HK-2 (cell line): ENCODE results near the gene GTF2IRD1.
"Not testable (repeated sequence)": the region's sequence is repeated elsewhere in the genome, so short reads cannot be mapped to it uniquely, and the experiment has no call there.

Source experiments
- DNase-seq: peaks from one replicate; pipeline ENCODE4 v3.0.0-alpha.2; 2018; ENCODE audit not compliant: unreplicated experiment

GTF2IRD1 gene

DNA sequence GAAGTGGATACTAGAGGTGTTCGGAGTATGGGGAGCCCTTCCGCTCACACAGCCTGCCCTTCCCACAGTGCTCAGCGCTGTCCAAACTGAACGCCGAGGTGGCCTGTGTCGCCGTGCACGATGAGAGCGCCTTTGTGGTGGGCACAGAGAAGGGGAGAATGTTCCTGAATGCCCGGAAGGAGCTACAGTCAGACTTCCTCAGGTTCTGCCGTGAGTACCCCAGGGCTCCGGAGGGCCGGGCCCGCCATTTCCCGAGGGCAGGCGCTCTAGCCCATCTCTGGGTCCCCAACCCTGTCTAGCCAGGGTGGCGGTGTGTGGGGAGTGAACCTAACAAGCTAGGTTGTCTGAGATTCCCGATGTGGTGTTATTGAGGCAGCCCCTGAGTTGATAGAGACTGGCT is 59.1 kb downstream of the GTF2IRD1 start:
- no peak for DNase-seq

DNA sequence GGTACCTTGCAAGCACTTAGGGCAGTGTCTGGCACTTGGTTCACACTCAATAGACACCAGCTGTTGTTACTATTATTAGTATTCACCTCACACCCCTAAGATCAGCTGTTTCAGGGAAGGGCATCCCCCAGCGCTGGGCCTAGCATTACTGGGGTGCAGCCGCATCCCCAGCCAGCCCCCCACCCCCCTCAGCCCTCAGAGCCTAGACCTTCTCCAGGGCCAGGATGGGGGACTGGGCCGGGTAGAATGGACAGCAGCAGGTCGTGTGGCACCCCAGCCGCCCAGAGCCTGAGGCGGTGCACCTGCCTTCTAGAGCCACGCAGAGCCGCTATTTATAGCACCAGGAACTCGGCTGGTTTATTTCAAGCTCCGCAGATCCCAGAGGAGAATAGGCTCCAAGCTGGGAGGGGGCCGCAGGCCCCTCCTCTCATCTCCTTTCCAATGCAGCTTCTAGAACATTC is 60.5 kb downstream of the GTF2IRD1 start:
- no peak for DNase-seq

DNA sequence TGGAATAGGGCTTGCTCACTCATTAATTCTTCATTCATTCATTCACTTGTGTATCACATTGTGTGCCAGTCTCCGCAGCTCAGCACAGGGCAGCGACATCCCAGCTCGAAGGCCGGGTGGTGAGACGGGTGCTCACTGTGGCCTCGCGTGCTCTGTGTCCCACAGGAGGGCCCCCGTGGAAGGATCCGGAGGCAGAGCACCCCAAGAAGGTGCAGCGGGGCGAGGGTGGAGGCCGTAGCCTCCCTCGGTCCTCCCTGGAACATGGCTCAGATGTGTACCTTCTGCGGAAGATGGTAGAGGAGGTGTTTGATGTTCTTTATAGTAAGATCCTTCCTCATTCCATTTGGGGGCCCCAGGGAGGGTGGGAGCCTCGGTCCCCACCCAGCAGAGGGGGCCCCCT is 61.6 kb downstream of the GTF2IRD1 start:
- no peak for DNase-seq

DNA sequence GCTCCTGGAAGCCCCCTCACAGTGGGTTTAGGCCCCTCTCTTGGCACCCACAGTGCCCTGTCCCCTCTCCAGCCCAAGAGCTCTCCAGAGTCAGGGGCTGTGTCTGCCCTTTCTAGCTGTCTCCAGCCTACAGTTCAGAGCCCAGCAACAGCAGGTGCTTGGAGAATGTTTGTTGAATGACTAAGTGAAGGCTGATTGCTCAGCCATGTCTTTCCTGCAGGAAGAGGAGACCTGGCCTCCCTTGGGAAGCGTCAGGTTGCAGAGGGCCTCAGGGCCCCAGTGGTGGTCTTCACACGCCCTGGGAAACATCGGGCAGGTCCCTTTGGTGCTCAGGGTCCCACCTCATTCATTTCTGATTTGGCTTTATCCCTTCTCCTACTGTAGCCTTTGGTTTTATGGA is 62.5 kb downstream of the GTF2IRD1 start:
- DNase-seq, result no peak

DNA sequence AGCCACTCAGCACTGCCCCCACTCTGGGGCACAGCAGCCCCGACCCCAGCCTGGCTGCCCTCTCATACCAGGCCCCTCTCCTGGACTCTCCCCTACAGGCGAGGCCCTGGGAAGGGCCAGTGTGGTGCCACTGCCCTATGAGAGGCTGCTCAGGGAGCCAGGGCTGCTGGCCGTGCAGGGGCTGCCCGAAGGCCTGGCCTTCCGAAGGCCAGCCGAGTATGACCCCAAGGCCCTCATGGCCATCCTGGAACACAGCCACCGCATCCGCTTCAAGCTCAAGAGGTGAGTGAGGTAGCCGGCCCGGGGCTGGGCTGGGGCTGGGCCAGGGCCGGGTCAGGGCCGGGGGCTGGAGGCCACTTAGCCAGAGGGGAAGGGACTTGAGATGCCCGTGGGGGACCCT is 64.3 kb downstream of the GTF2IRD1 start:
- DNase-seq, result no peak

DNA sequence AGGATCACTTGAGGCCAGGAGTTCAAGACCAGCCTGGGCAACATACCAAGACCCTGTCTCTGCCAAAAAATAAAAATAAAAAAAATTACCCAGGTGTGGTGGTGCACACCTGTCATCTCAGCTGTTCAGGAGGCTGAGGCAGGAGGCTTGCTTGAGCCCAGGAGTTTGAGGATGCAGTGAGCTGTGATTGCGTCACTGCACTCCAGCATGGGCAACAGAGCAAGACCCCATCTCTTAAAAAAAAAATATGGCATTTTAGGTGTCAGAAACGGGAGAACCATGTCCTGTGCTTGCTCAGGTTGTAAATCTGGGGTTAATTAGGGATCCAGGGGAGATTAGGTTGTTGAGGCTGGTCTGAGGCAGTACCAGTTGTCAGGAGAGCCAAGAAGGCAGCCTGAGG is 64.9 kb downstream of the GTF2IRD1 start:
- no peak for DNase-seq

DNA sequence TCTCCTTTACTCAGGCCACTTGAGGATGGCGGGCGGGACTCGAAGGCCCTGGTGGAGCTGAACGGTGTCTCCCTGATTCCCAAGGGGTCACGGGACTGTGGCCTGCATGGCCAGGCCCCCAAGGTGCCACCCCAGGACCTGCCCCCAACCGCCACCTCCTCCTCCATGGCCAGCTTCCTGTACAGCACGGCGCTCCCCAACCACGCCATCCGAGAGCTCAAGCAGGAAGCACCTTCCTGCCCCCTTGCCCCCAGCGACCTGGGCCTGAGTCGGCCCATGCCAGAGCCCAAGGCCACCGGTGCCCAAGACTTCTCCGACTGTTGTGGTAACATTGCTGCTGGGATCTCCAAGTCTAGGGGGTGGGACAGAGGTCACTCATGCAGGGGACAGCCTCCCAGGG is 65.7 kb downstream of the GTF2IRD1 start:
- no peak for DNase-seq

DNA sequence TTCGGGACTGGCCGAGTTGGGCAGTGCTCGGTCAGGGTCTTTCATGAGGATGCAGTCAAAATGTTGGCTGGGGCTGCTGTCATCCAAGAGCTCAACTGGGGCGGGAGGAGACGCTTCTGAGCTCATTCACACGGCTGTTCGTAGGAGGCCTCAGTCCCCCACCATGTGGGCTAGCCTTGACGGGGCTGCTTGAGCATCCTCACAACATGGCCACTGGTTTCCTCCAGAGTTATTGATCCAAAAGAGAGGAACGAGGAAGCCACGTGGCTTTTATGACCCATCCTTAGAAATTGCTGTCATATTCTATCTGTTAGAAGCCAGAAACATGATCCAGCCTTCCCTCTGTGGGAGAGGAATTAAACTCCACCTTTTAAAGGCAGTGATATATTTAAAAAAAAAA is 68.1 kb downstream of the GTF2IRD1 start:
- DNase-seq, result no peak

DNA sequence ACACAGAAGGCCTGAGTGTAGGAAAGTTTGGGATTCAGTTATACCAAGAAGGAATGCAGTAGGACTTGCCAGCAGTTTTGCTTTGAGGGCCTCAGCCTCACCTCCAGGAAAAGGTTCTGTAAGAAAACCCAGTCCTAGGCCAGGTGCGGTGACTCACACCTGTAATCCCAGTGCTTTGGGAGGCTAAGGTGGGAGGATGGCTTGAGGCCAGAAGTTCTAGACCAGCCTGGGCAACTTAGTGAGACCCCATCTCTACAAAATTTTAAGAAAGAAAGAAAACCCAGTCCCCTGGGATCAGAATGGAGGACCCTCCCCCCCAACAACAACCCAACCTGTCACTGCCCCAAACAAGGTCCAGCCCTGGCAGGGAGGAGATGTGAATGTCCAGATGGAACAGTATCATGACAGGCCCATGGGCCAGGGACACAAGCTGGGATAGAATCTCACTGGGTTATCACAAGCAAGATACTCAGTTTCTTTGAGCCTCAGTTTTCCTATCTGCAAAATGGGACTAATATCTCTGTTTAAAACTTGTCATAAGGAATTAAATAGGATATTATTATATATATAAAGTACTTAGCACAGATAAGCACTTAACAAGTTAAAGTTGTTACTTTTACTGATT is 68.7 kb downstream of the GTF2IRD1 start:
- no peak for DNase-seq

DNA sequence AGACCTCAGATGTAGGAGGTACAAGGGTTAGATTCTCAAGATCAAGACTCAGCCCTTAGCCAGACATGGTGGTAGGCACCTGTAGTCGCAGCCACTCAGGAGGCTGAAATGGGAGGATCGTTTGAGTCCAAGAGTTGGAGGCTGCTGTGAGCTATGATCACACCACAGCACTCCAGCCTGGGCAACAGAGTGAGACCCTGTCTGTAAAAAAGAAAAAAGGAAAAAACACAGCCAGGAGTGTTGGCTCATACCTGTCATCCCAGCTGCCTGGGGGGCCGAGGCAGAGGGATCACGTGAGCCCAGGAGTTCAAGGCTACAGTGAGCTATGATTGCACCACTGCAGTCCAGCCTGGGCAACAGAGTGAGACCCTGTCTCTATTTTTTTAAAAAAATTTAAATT is 69.3 kb downstream of the GTF2IRD1 start:
- DNase-seq, result no peak

DNA sequence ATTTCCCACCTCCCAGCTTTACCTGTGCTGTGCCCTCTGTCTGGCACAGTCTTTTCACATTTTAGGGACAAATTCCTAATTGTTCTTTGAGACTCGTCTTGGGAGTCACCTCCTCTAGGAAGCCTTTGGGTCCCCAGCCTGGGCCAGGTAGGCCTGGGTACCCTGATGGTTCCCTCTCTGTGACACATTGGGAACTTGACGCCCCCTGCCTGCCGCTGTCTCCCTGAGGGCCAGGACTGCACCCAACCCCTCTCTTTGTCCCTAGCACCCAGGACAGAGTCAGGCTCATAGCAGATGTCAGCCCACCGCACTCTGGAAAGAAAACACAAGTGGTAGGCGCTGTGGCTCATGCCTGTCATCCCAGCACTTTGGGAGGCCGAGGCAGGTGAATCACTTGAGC is 71.4 kb downstream of the GTF2IRD1 start:
- DNase-seq, result no peak

DNA sequence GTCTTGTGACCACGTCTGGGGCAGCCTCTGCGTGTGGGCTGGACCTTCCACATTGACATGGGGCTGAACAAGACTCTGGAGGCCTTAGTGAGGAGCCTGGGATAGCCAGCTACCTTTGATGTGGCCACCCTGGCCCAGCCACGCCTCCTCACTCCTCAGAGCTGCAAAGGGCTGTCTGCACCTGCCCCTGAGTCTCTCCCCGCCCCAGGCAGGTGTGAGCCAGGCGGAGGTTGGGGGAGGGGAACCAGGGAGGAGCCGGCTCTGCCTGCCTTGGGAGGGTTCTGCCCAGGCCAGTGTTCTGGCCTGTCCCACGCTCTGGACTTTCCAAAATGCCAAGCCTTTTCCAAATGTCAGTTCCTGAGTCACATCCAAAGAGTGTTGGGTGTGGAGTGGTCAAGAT is 72.2 kb downstream of the GTF2IRD1 start:
- DNase-seq, result no peak

DNA sequence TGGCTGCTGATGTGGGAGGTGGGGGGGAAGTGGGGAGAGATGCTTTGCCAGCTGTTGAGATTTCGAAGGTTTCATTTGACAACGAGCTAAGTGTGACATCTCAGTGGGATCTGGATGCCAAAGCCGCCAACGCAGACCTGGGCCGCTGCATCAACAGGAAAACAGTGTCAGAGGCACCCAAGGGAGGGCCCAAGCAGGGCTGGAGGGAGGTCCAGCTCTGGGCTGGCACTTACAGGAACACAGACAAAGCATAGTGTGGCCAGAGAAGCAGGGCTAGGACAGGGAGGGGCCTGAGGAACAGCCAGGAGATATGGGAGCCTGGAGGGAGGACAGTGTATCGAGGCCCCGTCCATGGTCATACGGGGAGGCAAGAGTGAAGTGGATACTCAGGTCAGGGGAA is 73.1 kb downstream of the GTF2IRD1 start:
- no peak for DNase-seq

DNA sequence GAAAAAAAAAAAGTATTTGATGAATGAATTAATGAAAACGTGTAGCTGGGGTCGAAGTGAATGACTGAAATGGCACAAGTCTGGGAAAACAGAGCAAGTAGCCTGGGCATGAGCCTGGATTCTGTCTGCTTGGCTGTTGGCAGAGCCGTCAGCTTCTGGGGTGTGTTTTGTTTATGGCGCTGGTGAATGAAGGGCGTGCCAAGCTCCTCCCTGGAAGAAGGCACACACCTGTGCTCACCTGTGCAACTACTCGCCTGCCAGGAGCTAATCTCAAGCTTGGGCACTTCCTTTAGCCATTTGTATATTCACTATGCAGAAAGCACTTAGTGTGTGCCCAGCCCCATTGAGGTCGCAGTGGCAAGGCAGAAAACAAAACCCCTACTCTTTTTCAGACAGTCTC is 74.1 kb downstream of the GTF2IRD1 start:
- DNase-seq, result no peak

DNA sequence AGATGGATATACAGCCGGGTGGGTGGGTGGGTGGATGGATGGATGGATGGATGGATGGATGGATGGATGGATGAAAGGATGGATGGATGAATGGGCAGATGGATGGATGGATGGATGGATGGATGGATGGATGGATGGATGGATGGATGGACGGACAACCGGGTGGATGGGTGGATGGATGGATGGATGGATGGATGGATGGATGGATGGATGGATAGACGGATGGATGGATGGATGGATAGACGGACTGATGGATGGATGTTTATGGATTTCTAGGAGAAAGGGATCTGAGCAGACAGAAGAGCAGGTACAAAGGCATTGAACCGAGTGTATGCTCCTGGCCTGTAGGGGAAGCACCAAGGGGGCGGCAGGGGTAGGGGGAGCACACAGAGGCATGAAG is 75.1 kb downstream of the GTF2IRD1 start:
- not testable (repeated sequence) for DNase-seq

DNA sequence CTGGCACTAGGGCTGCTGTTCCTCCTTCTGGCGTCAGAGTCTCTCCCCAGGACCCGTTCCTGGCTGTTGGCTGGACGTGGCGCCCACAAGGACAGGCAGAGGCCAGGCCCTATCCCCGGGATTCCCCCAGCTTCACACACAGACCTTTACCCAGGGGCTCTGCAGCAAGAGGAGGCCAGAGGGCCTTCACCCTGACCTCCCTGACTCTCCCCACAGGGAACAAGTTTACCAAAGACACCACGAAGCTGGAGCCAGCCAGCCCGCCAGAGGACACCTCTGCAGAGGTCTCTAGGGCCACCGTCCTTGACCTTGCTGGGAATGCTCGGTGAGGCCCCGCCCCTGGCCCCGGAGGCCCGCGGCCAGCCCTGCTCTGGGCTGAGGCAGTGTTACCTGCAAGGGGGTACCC is 82.2 kb downstream of the GTF2IRD1 start:
- DNase-seq, result no peak

DNA sequence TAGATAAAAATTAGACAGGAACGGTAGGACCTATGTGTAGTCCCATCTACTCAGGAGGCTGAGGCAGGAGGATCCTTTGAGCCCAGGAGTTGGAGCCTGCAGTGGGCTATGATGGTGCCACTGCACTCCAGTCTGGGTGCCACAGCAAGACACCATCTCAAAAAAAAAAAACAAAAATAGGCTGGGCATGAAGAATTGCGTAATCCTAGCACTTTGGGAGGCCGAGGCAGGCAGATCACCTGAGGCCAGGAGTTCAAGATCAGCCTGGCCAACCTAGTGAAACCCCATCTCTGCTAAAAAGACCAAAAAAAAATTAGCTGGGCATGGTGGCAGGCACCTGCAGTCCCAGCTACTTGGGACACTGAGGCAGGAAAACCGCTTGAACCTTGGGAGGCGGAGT is 88.2 kb downstream of the GTF2IRD1 start:
- DNase-seq, result not testable (repeated sequence)

DNA sequence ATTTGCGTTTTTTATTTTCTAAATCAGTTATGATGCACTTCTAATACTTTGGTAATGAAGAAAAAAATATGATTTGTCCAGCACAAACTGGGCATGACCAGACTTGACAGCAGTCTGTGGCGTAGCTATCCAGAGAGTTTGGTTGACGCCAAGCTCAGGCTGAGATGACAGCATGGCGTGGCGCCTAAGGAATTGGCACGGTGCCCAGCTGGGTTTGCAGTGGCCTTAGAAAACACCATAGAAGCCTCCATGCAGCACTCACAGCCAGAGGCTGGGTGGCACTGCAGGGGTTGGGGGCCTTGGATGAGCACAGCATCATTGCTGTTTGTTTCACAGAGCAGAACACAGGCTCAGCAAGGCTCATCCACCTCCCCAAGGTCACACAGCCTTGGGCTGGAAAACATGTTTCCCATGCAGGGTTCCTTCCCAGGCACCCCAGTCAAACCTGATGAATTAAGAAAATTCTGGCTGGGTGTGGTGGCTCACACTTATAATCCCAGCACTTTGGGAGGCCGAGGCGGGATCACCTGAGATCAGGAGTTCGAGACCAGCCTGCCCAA is 88.9 kb downstream of the GTF2IRD1 start:
- DNase-seq, result no peak

DNA sequence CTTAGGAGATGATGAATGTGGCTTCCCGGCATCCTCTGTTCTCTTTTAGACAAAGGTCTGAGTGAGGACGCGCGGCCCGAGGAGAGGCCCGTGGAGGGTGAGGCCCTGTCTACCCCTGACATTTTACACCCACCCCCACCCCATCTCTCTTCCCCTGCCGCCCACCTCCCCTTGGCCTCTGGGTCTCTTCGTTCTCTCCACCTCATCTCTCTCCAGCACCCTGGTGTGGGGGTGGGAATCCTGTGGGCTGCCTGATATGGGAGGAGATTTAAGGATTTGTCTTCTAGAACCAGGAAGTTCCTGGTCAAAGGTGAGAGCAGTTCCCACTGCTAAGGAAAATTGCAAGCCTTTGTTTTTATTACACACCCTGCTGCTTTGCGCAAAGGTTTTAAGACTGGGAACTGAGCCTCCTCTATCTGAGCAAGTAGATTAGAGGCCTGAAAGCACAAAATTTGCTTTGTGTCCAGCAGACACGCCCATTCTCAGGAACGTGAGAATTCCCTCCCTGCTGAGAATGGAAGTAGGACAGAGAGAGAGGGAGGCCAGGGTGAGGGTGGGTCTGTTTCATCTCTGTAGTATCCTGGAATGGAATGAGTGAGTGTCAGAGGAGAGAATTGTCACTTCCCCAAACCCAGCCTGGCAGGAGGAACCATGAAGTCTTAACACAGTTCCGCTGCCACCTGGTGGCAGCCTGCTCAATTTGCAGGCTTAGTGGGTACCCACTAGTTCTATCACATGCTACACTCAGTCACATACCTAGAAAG is 91.2 kb downstream of the GTF2IRD1 start:
- DNase-seq, result peak; percentile 62

DNA sequence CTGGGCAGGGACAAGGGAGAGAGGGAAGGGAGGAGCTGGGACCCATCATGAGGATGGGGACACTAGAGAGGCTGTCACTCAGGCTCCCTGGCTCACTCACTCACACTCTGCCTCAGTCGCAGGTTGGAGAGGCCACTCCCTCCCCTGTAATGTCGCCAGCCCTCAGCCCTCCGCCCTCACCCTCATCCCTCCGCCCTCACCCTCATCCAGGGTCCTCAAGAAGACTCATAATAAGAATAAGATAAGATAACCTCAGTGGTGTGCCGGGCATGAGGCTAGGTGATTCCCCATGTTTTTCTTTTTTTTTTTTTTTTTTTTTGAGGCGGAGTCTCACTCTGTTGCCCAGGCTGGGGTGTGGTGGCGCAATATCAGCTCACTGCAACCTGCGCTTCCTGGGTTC is 92.2 kb downstream of the GTF2IRD1 start:
- DNase-seq, result no peak

DNA sequence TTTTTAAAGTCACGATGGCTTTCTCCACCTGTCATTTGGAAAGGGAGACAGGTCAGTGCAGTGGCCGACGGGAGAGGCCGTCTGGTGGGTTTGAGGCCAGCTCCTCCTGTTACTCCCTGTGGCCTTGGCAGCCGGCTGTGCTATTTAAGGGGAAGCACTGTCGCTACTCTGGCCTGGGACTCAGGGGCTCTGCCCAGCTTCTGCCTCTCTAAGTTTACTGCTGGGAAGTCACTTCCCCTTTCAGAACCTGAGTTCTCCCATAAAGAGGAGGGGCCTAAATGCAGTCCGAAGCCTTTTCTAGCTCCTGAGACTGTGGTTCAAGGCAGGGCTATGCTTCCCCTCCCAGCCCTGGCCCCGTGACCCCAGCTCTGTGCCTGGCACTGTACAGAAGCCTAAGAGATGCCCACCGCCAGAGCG is 99.9 kb downstream of the GTF2IRD1 start:
- DNase-seq, result not testable (repeated sequence)

DNA sequence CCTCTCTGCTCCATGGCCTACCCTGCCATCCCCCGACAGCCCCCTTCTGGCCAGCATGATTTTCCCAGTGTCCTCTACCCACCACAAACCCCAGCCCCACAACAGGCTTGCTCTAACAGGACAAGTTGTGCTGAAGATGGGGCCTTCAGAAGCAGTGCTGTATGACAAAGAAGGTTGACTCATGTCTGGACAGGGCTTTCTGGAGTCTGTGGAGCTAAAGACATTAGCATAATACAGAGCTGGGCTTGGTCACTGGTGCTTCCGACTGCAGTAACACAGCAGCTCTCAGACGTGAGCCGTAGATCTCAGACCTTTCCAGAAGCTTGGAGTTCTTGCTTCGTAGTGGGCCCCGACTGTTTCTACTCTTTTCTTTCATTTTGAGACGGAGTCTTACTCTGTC is 100.5 kb downstream of the GTF2IRD1 start:
- DNase-seq, result no peak

DNA sequence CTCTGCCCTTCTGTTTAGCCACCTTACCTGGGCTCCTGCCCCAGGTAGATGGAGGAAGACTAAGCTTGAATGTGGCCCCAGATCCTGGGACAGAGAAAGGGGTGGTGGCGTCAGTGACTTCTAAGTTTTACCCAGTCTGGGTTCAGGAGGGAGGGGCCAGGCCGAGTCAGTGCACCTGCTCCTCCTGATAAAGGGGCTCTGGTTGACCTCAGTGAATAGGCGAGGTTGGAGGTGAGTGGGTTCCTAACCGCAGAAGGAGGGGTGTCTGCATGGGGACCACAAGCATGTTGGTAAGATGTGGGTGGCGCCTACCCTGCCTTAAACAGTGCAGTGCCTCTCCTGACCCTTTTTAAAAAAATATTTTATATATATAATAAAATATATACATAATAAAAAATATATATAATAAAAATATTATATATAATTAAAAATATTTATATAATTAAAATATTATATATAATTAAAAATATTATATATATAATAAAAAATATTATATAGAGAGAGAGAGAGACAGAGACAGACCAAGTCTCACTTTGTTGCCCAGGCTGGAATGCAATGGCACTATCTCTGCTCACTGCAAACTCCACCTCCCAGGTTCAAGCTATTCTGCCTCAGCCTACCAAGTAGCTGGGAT is 106.5 kb downstream of the GTF2IRD1 start:
- no peak for DNase-seq
